Activated T-cell treated with anti-CD3 and anti-CD28 coated beads for 24 hours (primary cell): ENCODE results near the gene CLDN4.

Experiments used
- DNase-seq: peaks from one replicate; pipeline ENCODE4 v3.0.0-alpha.2; 2020; ENCODE audit warnings: low read depth

CLDN4 gene

GRCh38 chr7:73872056-73872908, 41.5 kb downstream of the CLDN4 start:
- DNase-seq, result no peak

DNA sequence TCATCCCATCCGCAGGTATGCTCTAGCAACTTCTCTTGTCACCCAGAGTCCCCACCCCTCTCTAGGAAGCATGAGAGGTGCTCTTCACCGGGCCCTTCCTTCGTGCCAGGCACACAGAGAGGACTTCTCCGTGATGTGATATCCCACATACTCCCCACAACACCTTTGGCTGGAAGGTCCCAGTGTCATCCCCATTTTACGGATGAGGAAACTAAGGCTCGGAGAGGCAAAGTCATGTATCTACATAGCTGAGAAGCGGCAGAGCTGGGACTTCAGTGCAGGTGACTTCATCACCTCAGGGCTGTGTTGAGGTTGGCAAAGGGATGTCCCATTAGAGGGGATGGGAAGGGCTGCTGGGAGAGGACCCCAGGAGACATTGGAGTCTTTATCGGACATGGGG, 45.6 kb downstream of the CLDN4 start:
- no peak for DNase-seq

- no peak for DNase-seq
Observed at GRCh38 chr7:73876973-73877372, 46.2 kb downstream of the CLDN4 start.

DNA sequence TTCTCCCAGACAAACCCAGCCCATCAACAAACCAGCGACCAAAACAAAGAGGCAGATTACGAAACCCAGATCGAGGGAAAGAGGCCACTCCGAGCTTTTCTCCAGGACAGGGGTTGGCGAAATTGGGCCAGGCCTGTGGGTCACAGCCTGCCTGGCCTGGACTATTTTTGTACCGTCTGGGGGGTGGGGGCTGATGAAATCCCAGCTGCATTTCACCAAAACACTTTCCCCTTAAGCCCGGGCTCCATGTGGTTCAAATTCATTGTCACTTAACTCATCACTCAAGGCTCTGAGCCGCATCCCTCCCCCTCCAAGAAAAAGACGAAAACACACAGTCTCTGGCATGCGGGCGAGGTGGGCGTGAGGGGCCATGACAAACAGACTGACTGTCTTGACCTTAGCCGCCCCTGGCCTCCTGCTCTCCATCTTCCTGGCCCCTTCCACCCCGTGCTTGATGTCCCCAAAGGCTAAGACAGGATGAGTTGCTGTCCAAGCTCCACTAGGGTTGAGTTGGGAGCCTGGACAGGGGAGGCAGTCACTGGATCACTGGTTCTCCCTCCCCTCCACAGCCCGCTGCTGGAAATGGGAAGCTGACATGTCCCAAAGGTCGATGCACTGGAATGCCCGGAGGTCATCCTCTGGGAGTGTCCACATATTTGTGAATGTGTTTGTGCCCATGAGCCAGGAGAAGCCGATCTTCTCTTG, 49.3 kb downstream of the CLDN4 start:
- no peak for DNase-seq

GRCh38 chr7:73880755-73881328, 50.0 kb downstream of the CLDN4 start:
- no peak for DNase-seq

GRCh38 chr7:73881352-73882046, 50.7 kb downstream of the CLDN4 start:
- DNase-seq, result no peak

DNA sequence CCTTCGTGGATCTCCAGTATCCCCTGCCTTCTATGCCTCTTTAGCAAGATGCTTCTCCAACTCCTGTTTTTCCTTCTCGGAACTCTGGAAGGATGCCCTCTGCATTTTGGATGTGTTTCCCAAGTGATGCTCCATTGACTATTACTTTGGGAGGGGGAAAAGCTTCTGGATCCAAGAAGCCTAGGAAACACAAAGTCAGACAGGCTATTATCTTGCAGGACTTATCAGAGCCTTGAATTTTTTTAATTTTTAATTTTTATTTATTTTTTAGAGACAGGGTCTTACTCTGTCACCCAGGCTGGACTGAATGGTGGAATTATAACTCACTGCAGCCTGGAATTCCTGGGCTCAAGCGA, 51.2 kb downstream of the CLDN4 start:
- no peak for DNase-seq
